Measurements from ENCODE around the gene PRR23A. TPM values are rescaled to one million over a fixed set of nuclear protein-coding genes. Genes with fewer than 3 reads are reported as not detected.

Gene PRR23A
- total RNA-seq, 1 donor from 2014 or later: not detected

- no peaks in the 10 kb centered on the region for H3K36me3 ChIP-seq
- peaks cover 6% of the 10 kb centered on the region for H3K9me3 ChIP-seq
- H3K4me3 ChIP-seq: no peak overlapping the region
- peaks cover 4% of the 10 kb centered on the region for H3K27me3 ChIP-seq (ENCODE audit: low read depth)
- TF ChIP-seq CTCF (IDR thresholded peaks at IDR 0.05): no peak
- ATAC-seq: no peak
- H3K27ac ChIP-seq: no peak overlapping the region
- intact Hi-C loops (cut with DNase I): no loop called here
- H3K4me1 ChIP-seq: no peaks in the 10 kb centered on the region
- no peak for DNase-seq
These were observed 10.5 kb upstream of the PRR23A start for GRCh38 chr3:139016430-139017048.

GRCh38 chr3:139005356-139005993, 593 bp downstream of the PRR23A start:
- no peaks in the 10 kb centered on the region for H3K36me3 ChIP-seq
- H3K9me3 ChIP-seq: peaks cover 6% of the 10 kb centered on the region
- TF ChIP-seq CTCF (IDR thresholded peaks at IDR 0.05): no peak
- DNase-seq: no peak
- H3K4me3 ChIP-seq: no peak overlapping the region
- H3K4me1 ChIP-seq: no peaks in the 10 kb centered on the region
- no peak for ATAC-seq
- intact Hi-C loops (cut with DNase I): no loop called here
- H3K27ac ChIP-seq: no peak overlapping the region
- no peaks in the 10 kb centered on the region for H3K27me3 ChIP-seq (ENCODE audit: low read depth)

GRCh38 chr3:138995706-138996105, 10.4 kb downstream of the PRR23A start:
- TF ChIP-seq CTCF (IDR thresholded peaks at IDR 0.05): no peak
- no peak overlapping the region for H3K4me3 ChIP-seq
- H3K9me3 ChIP-seq: no peaks in the 10 kb centered on the region
- H3K4me1 ChIP-seq: no peaks in the 10 kb centered on the region
- DNase-seq (no peak), ATAC-seq (no peak)
- H3K27ac ChIP-seq: no peak overlapping the region
- no peaks in the 10 kb centered on the region for H3K27me3 ChIP-seq (ENCODE audit: low read depth)
- no peaks in the 10 kb centered on the region for H3K36me3 ChIP-seq
- intact Hi-C loops (cut with DNase I): no loop called here

- no peak overlapping the region for H3K4me3 ChIP-seq
- TF ChIP-seq CTCF (IDR thresholded peaks at IDR 0.05): no peak
- ATAC-seq (no peak), DNase-seq (no peak)
- H3K27me3 ChIP-seq (ENCODE audit: low read depth): no peaks in the 10 kb centered on the region
- intact Hi-C loops (cut with DNase I): no loop called here
- H3K27ac ChIP-seq: no peak overlapping the region
- no peaks in the 10 kb centered on the region for H3K36me3 ChIP-seq
- no peaks in the 10 kb centered on the region for H3K9me3 ChIP-seq
- H3K4me1 ChIP-seq: no peaks in the 10 kb centered on the region
These were observed 18.9 kb downstream of the PRR23A start for GRCh38 chr3:138987181-138987580.

GRCh38 chr3:138985932-138986331, 20.1 kb downstream of the PRR23A start:
- no peak for TF ChIP-seq CTCF (IDR thresholded peaks at IDR 0.05)
- Histone ChIP-seq H3K4me1 (no peaks in the 10 kb centered on the region), H3K27ac (no peak overlapping the region), H3K36me3 (no peaks in the 10 kb centered on the region), H3K9me3 (no peaks in the 10 kb centered on the region), H3K4me3 (no peak overlapping the region), H3K27me3 (ENCODE audit: low read depth) (no peaks in the 10 kb centered on the region)
- ATAC-seq (no peak), DNase-seq (no peak)
- intact Hi-C loops (cut with DNase I): no loop called here
